ENCODE results near the gene CCNA2.

- TF ChIP-seq, protein P1, sequence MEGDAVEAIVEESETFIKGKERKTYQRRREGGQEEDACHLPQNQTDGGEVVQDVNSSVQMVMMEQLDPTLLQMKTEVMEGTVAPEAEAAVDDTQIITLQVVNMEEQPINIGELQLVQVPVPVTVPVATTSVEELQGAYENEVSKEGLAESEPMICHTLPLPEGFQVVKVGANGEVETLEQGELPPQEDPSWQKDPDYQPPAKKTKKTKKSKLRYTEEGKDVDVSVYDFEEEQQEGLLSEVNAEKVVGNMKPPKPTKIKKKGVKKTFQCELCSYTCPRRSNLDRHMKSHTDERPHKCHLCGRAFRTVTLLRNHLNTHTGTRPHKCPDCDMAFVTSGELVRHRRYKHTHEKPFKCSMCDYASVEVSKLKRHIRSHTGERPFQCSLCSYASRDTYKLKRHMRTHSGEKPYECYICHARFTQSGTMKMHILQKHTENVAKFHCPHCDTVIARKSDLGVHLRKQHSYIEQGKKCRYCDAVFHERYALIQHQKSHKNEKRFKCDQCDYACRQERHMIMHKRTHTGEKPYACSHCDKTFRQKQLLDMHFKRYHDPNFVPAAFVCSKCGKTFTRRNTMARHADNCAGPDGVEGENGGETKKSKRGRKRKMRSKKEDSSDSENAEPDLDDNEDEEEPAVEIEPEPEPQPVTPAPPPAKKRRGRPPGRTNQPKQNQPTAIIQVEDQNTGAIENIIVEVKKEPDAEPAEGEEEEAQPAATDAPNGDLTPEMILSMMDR (IDR thresholded peaks at IDR 0.05; ENCODE audit: poor library complexity) = no peak
- no peak for TF ChIP-seq EZH2phosphoT487 (IDR thresholded peaks at IDR 0.05; ENCODE audit: low read depth, severe bottlenecking, unreplicated experiment)
Observed at GRCh38 chr4:121799867-121800501, 23.7 kb downstream of the CCNA2 start.

Measured in hepatocyte (in vitro differentiated cells).